ENCODE measurements around the gene MAGEB16.

MAGEB16 gene

GRCh38 chrX:35798042-35798441, at the start of gene MAGEB16:
TSS of gene MAGEB16 (plus strand) at chrX:35798342. CDS start at chrX:35802197, 3,855 bp downstream.
- no peak for DNase-seq (ENCODE audit: low read depth in 2 of 2)

GRCh38 chrX:35773958-35774564, 24.1 kb upstream of the MAGEB16 start:
- no peak for DNase-seq (ENCODE audit: low read depth in 2 of 2)

DNA sequence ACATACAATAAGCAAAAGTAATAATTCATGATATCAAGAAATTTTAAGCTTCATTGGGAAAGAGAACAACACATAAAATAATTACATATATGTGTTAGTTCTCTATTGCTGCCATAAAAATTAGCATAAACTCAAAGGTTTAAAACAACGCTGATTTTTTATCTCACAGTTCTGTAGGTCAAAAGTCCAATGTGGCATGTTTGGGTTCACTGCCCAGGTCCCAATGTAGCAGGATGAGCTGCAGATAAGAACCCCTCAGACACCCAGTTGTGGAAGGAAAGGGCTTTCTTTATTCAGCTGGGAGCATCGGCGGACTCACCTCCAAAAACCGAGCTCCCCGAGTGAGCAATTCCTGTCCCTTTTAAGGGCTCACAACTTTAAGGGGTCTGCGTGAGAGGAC, 13.1 kb upstream of the MAGEB16 start:
- DNase-seq (ENCODE audit: low read depth in 2 of 2): no peak

DNA sequence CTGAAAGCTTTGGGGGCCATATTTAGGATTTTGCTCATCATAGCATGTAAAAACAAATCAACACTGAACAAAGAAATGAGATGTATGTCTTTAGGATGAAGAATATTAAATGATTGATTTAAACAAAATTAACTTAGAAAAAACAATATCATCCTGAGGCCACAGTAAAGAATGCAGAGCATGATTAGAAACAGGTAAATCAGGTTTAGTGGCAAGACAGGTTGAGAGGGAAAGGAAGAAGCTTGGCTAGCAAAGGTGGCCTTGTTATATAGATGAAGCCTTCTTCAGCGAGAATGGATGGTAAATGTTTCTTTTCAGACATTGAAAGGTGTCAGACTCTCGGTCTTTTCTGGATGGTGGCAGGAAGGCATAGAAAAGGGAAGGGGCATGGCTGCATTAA, 11.9 kb upstream of the MAGEB16 start:
- DNase-seq (ENCODE audit: low read depth in 2 of 2): no peak

DNA sequence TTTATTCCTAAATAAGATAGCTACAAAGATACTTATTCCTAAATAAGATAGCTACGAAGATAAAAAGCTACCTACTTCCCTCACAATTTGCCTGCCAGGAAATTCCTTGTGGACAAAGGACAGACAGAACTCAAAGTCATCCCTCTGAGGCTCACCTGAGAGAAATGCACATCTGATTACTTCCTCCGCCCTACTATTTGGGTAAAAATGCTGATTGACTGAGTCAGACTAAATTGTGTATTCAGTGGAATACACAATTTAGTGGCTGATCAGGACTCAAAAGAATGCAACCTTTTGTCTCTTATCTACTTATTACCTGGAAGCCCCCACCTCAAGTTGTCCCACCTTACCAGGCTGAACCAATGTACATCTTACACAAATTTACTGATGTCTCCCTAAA, 10.3 kb upstream of the MAGEB16 start:
- no peak for DNase-seq (ENCODE audit: low read depth in 2 of 2)

DNA sequence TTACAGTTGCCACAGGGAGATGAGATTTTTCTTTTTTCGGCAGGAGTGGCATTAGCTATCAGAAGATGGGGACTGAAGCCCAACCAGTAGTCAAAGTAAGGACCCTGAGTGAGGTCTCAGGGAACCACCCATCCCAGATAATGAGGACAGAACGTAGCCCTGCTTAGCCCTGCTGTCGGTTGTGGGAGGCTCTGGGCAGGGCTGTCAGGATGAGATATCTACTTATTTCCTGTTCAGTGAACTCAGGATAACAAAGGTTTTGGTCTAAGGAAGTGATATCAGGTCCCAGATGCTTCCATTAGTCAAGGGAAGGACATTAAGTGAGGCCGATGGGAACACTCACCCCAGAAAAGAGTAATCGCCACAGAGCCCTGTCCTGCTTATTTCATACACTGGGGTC, 2.3 kb downstream of the MAGEB16 start:
- DNase-seq (ENCODE audit: low read depth in 2 of 2): no peak

GRCh38 chrX:35809781-35810180, 11.6 kb downstream of the MAGEB16 start:
- no peak for DNase-seq (ENCODE audit: low read depth in 2 of 2)

DNA sequence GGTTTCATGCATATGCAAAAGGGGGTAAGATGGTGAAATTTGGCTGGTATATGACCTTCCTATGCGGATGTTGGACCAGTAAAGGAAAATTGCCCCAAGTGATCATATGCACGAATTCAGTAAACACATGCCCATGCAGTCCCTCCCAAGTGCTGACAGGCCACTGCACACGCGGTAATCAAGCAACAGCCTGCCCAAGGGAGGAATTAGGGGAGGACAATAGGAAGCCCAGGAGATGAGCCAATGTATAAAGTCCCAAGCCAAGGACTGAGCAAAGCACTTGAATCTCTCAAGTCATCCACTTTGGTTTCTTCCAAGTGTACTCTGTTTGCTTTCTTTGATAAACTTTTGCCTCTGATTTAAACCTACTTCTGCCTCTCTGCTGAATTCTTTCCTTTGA, 21.1 kb downstream of the MAGEB16 start:
- no peak for DNase-seq (ENCODE audit: low read depth in 2 of 2)

GRCh38 chrX:35826503-35826902, 28.4 kb downstream of the MAGEB16 start:
- no peak for DNase-seq (ENCODE audit: low read depth in 2 of 2)

GRCh38 chrX:35829501-35829900, 31.4 kb downstream of the MAGEB16 start:
- no peak for DNase-seq (ENCODE audit: low read depth in 2 of 2)

GRCh38 chrX:35841872-35842271, 43.7 kb downstream of the MAGEB16 start:
- no peak for DNase-seq (ENCODE audit: low read depth in 2 of 2)

DNA sequence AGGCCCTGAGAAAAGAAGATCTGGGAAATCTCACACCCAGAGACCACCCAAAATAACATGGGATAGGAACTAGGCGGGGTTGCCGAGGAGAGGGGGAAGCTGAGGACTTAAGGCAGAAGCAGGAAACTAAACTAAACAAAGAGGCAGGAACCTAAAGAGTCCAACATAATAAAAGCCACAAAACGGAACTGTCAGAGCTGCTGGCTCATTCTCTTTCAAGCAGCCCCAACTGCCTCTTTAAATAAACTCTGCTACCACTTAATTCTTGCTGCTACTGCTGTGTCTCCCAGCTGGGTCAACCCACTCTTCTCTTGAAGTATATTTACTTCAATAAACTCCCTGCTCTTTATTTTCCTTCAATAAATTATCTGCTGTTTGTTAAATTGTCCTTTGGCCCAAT, 44.5 kb downstream of the MAGEB16 start:
- DNase-seq (ENCODE audit: low read depth in 2 of 2): no peak

- no peak for DNase-seq (ENCODE audit: low read depth in 2 of 2)
These were observed 49.6 kb downstream of the MAGEB16 start for GRCh38 chrX:35847736-35848135.

Measured in stimulated activated CD8-positive, alpha-beta memory T cell treated with anti-CD3 and anti-CD28 coated beads, Interleukin-7, amount 100 ng/mL, for 4 hours (primary cell).